ENCODE data around the gene CRX.
"Not testable (repeated sequence)": the region's sequence is repeated elsewhere in the genome, so short reads cannot be mapped to it uniquely, and the experiment has no call there.

The CRX gene

DNA sequence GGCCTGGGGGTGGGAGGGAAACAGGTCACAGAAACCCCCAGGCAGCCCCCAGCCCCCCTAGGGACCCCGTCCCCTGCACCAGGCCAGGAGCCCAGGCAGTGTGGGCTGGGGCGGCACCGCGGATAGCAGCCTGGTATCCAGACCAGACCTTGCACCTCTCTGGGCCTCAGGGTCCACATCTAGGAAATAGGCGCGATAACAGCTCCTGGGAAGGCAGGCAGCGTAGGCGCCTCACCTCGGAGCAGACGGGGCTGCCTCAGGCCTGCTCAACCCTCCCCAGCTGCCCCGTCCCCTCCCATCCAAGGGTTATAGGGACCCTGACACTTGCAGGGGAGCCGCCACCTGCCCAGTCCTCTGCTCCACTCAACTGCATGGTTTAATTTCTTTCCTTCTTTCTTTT is 18.1 kb upstream of the CRX start:
- not testable (repeated sequence) for H3K27me3 ChIP-seq (ENCODE audit: control insufficient read depth in 1 of 2, insufficient read depth in 2 of 2, low read length in 2 of 2); H3K9ac ChIP-seq (ENCODE audit: low read length in 2 of 2); H3K27ac ChIP-seq (ENCODE audit: low read length); H3K36me3 ChIP-seq (ENCODE audit: control insufficient read depth in 2 of 2, insufficient read depth in 2 of 2, low read length in 2 of 2); H3K4me3 ChIP-seq (ENCODE audit: low read length in 2 of 2); H3K4me1 ChIP-seq (ENCODE audit: control insufficient read depth, insufficient read depth, low read length); H3K9me3 ChIP-seq (ENCODE audit: control insufficient read depth in 2 of 2, low read length in 2 of 2)

DNA sequence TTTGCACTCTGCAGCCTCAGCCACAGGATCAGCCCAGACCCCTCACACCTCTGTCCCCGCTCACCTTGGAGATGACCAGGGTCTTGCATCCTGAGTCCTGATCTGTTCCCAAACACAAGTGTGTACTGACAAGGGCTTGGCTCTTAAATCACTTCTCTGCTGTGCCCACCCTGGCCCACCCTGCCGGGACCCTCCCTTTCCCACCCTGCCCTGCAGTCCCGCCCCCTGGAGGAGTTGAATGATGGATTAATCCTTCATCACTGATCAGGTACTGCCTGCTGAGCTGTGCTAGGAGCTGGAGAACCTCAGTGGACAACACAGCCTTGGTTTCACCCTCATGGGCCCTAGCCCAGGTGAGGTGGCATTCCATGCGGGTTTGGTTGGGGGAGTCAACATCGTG is 17.3 kb upstream of the CRX start, which contains the start of gene TPRX1:
Gene TPRX1 (minus strand): TSS at position 101 of the 400 bp plus-strand sequence. CDS start 12 bp downstream, at position 89.
- not testable (repeated sequence) for H3K27me3 ChIP-seq (ENCODE audit: control insufficient read depth in 1 of 2, insufficient read depth in 2 of 2, low read length in 2 of 2); H3K9ac ChIP-seq (ENCODE audit: low read length in 2 of 2); H3K4me1 ChIP-seq (ENCODE audit: control insufficient read depth, insufficient read depth, low read length); H3K4me3 ChIP-seq (ENCODE audit: low read length in 2 of 2); H3K9me3 ChIP-seq (ENCODE audit: control insufficient read depth in 2 of 2, low read length in 2 of 2); H3K27ac ChIP-seq (ENCODE audit: low read length); H3K36me3 ChIP-seq (ENCODE audit: control insufficient read depth in 2 of 2, insufficient read depth in 2 of 2, low read length in 2 of 2)

DNA sequence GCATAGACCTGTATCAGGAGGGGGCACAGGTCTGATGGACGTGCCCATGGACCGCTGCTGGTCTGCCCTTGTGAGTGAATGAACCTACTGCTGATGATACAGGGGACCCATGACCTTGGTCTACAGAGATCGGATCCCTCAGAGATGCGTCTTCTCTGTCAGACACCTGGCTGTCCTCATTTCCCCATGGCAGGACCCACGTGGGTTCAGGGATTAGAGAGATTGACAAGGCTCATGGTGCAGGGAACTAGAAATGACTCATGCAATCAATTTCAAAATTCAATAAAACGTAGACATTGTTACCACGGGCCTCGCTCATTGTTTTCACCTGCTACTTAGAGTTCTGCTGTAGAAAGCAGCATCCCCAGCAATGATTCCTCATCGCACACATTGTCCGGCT is 16.4 kb upstream of the CRX start:
- Histone ChIP-seq H3K4me1 (ENCODE audit: control insufficient read depth, insufficient read depth, low read length) (no peaks in the 10 kb centered on the region), H3K27ac (ENCODE audit: low read length) (no peak overlapping the region), H3K9ac (ENCODE audit: low read length in 2 of 2) (no peak overlapping the region), H3K36me3 (ENCODE audit: control insufficient read depth in 2 of 2, insufficient read depth in 2 of 2, low read length in 2 of 2) (no peaks in the 10 kb centered on the region), H3K9me3 (ENCODE audit: control insufficient read depth in 2 of 2, low read length in 2 of 2) (no peaks in the 10 kb centered on the region), H3K4me3 (ENCODE audit: low read length in 2 of 2) (no peak overlapping the region), H3K27me3 (ENCODE audit: control insufficient read depth in 1 of 2, insufficient read depth in 2 of 2, low read length in 2 of 2) (no peaks in the 10 kb centered on the region)

- Histone ChIP-seq H3K36me3 (ENCODE audit: control insufficient read depth in 2 of 2, insufficient read depth in 2 of 2, low read length in 2 of 2) (no peaks in the 10 kb centered on the region), H3K9ac (ENCODE audit: low read length in 2 of 2) (no peak overlapping the region), H3K4me3 (ENCODE audit: low read length in 2 of 2) (no peak overlapping the region), H3K4me1 (ENCODE audit: control insufficient read depth, insufficient read depth, low read length) (no peaks in the 10 kb centered on the region), H3K9me3 (ENCODE audit: control insufficient read depth in 2 of 2, low read length in 2 of 2) (no peaks in the 10 kb centered on the region), H3K27ac (ENCODE audit: low read length) (no peak overlapping the region), H3K27me3 (ENCODE audit: control insufficient read depth in 1 of 2, insufficient read depth in 2 of 2, low read length in 2 of 2) (no peaks in the 10 kb centered on the region)
Measured at GRCh38 chr19:47806435-47806834, 15.3 kb upstream of the CRX start.

- Histone ChIP-seq H3K4me3 (ENCODE audit: low read length in 2 of 2) (no peak overlapping the region), H3K27ac (ENCODE audit: low read length) (no peak overlapping the region), H3K9ac (ENCODE audit: low read length in 2 of 2) (no peak overlapping the region), H3K27me3 (ENCODE audit: control insufficient read depth in 1 of 2, insufficient read depth in 2 of 2, low read length in 2 of 2) (peaks cover 0 to 12% of the 10 kb centered on the region in 2 donors), H3K9me3 (ENCODE audit: control insufficient read depth in 2 of 2, low read length in 2 of 2) (no peaks in the 10 kb centered on the region), H3K36me3 (ENCODE audit: control insufficient read depth in 2 of 2, insufficient read depth in 2 of 2, low read length in 2 of 2) (no peaks in the 10 kb centered on the region), H3K4me1 (ENCODE audit: control insufficient read depth, insufficient read depth, low read length) (no peaks in the 10 kb centered on the region)
Measured at GRCh38 chr19:47813304-47813994, 8.3 kb upstream of the CRX start.

GRCh38 chr19:47813995-47814328 is 7.8 kb upstream of the CRX start:
- H3K27ac ChIP-seq (ENCODE audit: low read length), result no peak overlapping the region
- H3K27me3 ChIP-seq (ENCODE audit: control insufficient read depth in 1 of 2, insufficient read depth in 2 of 2, low read length in 2 of 2), result peaks cover 2 to 13% of the 10 kb centered on the region in 2 donors

DNA sequence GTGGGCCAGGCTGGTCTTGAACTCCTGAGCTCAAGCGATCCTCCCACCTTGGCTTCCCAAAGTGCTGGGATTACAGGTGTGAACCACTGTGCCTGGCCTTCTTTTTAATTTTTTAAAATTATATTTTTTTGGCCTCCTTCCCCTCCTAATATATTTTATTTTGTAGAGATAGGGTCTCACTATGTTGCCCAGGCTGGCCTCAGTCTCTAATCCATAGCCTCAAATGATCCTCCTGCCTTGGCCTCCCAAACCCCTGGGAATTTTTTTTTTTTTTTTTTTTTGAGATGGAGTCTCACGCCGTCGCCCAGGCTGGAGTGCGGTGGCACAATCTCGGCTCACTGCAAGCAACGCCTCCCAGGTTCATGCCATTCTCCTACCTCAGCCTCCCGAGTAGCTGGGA is 5.5 kb upstream of the CRX start:
- H3K9me3 ChIP-seq (ENCODE audit: control insufficient read depth in 2 of 2, low read length in 2 of 2); H3K36me3 ChIP-seq (ENCODE audit: control insufficient read depth in 2 of 2, insufficient read depth in 2 of 2, low read length in 2 of 2); H3K4me1 ChIP-seq (ENCODE audit: control insufficient read depth, insufficient read depth, low read length); H3K4me3 ChIP-seq (ENCODE audit: low read length in 2 of 2); H3K27ac ChIP-seq (ENCODE audit: low read length); H3K9ac ChIP-seq (ENCODE audit: low read length in 2 of 2): not testable (repeated sequence)
- peaks cover 15 to 27% of the 10 kb centered on the region in 2 donors for H3K27me3 ChIP-seq (ENCODE audit: control insufficient read depth in 1 of 2, insufficient read depth in 2 of 2, low read length in 2 of 2)

More at GRCh38 chr19:47813995-47814328, 7.8 kb upstream of the CRX start:
- no peaks in the 10 kb centered on the region for H3K9me3 ChIP-seq (ENCODE audit: control insufficient read depth in 2 of 2, low read length in 2 of 2)
- H3K9ac ChIP-seq (ENCODE audit: low read length in 2 of 2), result no peak overlapping the region
- no peak overlapping the region for H3K4me3 ChIP-seq (ENCODE audit: low read length in 2 of 2)
- H3K4me1 ChIP-seq (ENCODE audit: control insufficient read depth, insufficient read depth, low read length), result no peaks in the 10 kb centered on the region
- H3K36me3 ChIP-seq (ENCODE audit: control insufficient read depth in 2 of 2, insufficient read depth in 2 of 2, low read length in 2 of 2), result no peaks in the 10 kb centered on the region

- H3K36me3 ChIP-seq (ENCODE audit: control insufficient read depth in 2 of 2, insufficient read depth in 2 of 2, low read length in 2 of 2); H3K4me3 ChIP-seq (ENCODE audit: low read length in 2 of 2); H3K27ac ChIP-seq (ENCODE audit: low read length); H3K9ac ChIP-seq (ENCODE audit: low read length in 2 of 2); H3K9me3 ChIP-seq (ENCODE audit: control insufficient read depth in 2 of 2, low read length in 2 of 2); H3K4me1 ChIP-seq (ENCODE audit: control insufficient read depth, insufficient read depth, low read length): not testable (repeated sequence)
- peaks cover 23 to 37% of the 10 kb centered on the region in 2 donors for H3K27me3 ChIP-seq (ENCODE audit: control insufficient read depth in 1 of 2, insufficient read depth in 2 of 2, low read length in 2 of 2)
Measured at GRCh38 chr19:47818221-47818620, 3.5 kb upstream of the CRX start.

GRCh38 chr19:47819858-47820257 is 1.9 kb upstream of the CRX start:
- Histone ChIP-seq H3K9ac (ENCODE audit: low read length in 2 of 2) (no peak overlapping the region), H3K9me3 (ENCODE audit: control insufficient read depth in 2 of 2, low read length in 2 of 2) (no peaks in the 10 kb centered on the region)

DNA sequence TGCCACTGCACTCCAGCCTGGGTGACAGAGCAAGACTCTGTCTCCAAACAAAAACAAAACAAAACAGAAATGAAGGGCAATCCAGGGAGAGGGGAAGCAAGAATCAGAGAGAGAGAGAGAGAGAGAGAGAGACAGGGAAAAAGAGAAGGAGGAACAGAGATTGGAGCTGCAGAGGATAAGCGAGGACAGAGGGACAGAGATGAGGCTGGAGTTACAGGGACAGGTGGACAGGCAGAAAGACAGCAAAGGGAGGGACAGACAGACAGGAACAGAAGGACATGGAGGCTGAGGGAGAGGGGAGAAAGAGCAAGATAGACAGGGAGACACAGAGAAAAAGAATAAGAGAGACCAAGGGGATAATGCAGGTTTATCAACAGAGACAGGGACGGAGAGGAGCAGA is 1.3 kb upstream of the CRX start:
- Histone ChIP-seq H3K27me3 (ENCODE audit: control insufficient read depth in 1 of 2, insufficient read depth in 2 of 2, low read length in 2 of 2) (peaks cover 23 to 39% of the 10 kb centered on the region in 2 donors), H3K4me3 (ENCODE audit: low read length in 2 of 2) (no peak overlapping the region), H3K9ac (ENCODE audit: low read length in 2 of 2) (no peak overlapping the region), H3K4me1 (ENCODE audit: control insufficient read depth, insufficient read depth, low read length) (no peaks in the 10 kb centered on the region), H3K27ac (ENCODE audit: low read length) (no peak overlapping the region), H3K9me3 (ENCODE audit: control insufficient read depth in 2 of 2, low read length in 2 of 2) (no peaks in the 10 kb centered on the region), H3K36me3 (ENCODE audit: control insufficient read depth in 2 of 2, insufficient read depth in 2 of 2, low read length in 2 of 2) (no peaks in the 10 kb centered on the region)

More at GRCh38 chr19:47819858-47820257, 1.9 kb upstream of the CRX start:
- H3K27ac ChIP-seq (ENCODE audit: low read length), result no peak overlapping the region
- H3K27me3 ChIP-seq (ENCODE audit: control insufficient read depth in 1 of 2, insufficient read depth in 2 of 2, low read length in 2 of 2), result peaks cover 23 to 39% of the 10 kb centered on the region in 2 donors
- no peaks in the 10 kb centered on the region for H3K4me1 ChIP-seq (ENCODE audit: control insufficient read depth, insufficient read depth, low read length)
- no peak overlapping the region for H3K4me3 ChIP-seq (ENCODE audit: low read length in 2 of 2)
- H3K36me3 ChIP-seq (ENCODE audit: control insufficient read depth in 2 of 2, insufficient read depth in 2 of 2, low read length in 2 of 2), result no peaks in the 10 kb centered on the region

DNA sequence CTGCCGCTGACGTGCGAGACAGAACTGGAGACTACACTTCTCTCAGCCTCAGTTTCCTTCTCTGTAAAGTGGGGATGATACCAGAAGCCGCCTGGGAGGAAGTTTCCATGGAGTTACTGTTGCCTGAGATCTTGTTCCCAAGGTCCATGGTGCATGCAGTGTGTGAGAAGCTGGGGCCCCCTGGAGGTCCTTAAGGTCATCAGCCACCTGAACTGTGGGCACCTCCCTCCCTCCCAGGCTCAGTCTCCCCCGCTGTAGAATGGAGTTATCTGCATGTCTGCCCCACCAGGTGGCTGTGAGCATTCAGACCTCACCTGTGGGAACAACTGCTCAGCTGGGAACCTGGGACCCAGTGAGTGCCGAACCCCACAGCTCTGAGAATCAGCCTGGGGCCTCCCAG is 2.7 kb downstream of the CRX start:
- Histone ChIP-seq H3K4me3 (ENCODE audit: low read length in 2 of 2) (no peak overlapping the region), H3K36me3 (ENCODE audit: control insufficient read depth in 2 of 2, insufficient read depth in 2 of 2, low read length in 2 of 2) (no peaks in the 10 kb centered on the region), H3K27ac (ENCODE audit: low read length) (no peak overlapping the region), H3K27me3 (ENCODE audit: control insufficient read depth in 1 of 2, insufficient read depth in 2 of 2, low read length in 2 of 2) (peaks cover 19 to 24% of the 10 kb centered on the region in 2 donors), H3K9me3 (ENCODE audit: control insufficient read depth in 2 of 2, low read length in 2 of 2) (peaks cover 0 to 6% of the 10 kb centered on the region in 2 donors), H3K9ac (ENCODE audit: low read length in 2 of 2) (no peak overlapping the region), H3K4me1 (ENCODE audit: control insufficient read depth, insufficient read depth, low read length) (no peaks in the 10 kb centered on the region)

Data from stomach smooth muscle (tissue), 2 donors.